GM19238 (cell line): ENCODE results near the gene NUP210.

ENCODE experiments used
- DNase-seq: peaks from one replicate; pipeline ENCODE4 v3.0.0; 2011; ENCODE audit warnings: low spot score; ENCODE audit not compliant: insufficient read length

NUP210 gene

DNA sequence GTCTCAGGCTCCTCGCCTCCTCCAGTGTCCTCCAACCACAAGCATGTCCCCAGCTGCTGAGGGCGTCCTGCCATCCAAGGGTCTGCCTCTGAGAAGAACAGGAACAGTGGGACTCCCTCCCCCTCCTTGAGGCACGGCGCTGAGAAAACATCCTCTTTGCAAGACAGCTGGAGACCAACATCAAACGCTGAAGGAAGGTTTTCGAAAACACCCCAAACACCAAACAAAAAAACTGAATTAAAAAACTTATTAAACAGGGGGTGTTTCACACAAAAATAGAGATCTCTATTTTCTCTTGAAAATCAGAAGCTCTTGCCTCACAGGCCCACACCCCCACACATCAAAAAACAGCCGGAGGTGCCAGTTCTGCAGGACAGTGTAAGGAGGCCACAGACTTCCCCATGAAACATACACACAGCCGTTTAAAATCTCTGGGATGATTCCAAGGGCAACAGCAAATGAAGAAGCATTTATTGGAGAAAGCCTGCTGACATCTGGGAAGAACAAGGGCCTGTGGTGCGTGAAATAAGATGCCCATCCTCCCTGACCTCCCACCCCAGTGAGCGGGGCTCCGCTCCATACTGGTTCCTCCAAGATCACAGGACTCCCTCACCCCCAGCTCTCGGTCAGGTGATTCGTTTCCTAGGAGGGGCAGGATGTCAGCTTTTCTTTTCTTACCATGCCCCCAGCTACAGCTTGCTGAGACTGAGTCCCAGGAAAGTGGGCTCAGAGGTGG, 71.3 kb downstream of the NUP210 start:
- DNase-seq = no peak

DNA sequence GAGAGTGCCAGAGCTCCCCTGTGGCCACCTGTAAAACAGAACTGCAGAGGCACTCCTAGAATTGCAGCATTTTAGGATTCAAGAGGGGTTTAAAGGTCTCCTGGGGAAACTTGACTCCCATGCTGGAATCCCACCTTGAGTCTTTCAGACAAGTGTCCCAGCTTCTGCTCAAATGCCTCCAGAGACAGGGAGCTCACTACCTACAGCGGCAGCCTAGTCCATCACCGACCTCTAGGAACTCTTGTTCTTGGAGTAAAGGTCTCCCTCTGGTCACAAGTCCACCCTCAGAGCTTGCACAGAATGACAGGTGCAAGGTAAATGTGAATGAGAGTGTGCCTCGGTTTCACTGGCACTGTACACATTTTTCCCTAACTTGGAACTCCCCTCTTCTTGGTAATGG, 72.0 kb downstream of the NUP210 start:
- no peak for DNase-seq

DNA sequence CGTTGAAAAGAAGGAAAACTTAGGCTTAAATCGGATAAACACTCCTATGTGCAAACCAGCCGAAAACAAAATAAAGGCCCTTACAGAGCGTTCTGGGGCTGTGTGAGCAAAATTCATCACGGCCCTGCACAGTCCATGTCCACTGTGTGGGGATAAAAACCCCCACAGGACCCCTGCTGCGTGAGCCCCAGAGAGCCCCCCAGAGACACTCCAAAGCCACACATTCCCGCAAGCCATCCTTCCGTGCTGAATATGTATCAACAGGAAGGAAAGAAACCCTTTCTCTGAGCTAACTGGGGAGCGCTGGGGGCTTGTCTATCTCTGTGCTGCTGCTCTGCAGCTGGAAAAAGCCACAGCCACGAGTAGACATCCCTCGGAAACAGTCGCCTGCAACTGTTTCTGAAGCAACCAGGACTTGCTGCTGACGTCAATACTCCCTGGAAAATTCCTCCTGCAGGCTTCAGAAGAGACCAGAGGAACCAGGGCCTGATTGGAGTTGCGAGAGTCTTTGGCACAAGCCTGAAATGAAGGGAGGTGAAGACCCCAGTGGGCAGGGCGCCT, 72.7 kb downstream of the NUP210 start:
- DNase-seq = no peak

DNA sequence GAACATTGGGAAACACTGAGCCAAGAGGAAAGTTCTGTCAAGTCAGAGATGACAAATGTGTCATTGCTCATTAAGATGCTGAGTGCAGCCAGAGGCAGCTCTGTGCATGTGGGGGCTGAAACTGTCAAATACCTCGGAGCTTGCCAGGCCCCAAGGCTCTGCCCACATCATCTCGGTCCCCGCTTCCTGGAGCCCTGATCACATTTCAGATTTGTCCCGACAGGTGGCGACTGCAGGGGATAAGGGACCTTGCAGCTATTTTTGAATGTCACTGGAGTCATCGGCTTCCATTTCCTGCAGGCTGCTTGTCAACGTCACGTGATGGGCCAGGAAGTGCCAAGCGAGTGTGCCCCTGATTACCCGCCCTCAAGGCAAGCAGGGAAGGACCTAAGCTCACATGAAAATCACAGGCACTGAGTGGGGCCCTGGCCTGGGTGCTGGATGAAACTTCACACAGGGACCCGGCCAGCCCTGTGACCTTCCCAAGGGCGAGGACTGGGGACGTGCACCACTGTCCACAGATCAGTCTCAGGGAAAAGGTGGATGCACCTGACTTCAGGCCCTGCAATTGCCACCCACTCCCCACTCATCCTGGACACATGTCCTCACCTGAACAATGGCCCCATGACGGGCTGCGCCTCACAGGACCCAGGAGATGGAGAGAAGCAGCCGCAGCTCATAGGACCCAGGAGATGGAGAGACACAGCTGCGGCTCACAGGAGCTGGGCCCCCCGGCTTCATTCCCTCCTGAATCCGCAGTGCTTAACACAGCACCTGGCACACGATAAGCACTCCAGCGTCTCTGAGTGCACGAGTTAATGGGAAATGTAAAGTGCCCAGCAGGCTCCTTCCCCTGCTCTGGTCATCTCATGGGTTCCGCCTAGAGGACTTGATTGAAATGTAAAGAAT, 73.4 kb downstream of the NUP210 start:
- DNase-seq = no peak

DNA sequence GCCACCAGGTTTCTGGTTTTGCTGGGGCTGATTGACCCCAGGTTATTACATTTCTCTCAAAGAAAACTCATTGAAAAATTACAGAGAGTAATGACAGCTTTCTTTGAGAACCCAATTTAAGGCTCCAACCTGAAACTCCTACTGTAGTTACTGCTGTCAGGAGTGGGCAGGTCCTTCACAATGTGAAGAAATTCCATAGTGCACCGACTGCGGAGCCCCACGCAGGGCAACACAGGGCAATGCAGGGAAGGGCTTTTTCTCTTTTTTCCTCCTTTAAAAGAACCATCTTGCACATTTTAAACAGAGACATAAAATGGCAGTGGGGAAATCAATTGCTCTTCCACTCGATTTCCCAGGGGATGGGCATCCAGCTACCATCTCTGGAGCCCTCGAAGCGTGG, 74.3 kb downstream of the NUP210 start:
- DNase-seq = no peak

DNA sequence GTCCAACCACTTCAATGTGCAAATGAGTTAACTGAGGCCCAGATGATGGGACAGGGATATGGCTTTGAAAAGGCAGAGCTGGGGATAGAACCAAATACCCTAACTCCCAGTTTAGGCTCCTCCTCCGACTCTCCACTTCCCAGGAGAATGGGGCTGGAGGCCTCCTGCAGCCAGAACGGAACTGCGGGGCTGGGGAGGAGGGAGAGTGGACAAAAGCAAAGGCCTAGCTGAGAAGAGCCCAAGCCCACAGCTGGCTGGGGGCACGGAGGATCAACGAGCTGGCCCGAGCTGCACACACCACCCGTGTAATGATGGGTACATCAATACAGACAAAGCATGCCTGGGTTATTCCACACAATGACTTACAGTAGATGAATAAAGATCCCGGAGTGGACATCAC, 74.8 kb downstream of the NUP210 start:
- no peak for DNase-seq

DNA sequence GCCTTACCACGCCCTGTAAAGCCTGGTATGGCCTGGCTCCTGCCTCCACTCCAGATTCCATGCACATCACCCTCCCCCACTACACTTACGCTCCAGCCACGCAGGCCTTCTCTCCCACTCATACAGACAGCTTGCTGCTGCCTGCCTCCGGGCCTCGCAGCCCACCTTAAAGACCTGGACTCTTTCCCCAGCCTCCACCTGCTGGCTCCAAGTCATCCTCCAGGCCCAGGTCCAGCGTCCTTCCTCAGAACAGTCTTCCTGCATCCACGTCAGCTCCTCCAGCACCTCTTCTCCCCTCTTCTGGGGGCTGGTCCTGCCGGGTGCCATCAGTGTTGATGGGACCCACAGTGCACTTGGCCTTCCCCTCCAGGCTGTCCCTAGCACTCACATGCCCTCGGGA, 75.5 kb downstream of the NUP210 start:
- no peak for DNase-seq

DNA sequence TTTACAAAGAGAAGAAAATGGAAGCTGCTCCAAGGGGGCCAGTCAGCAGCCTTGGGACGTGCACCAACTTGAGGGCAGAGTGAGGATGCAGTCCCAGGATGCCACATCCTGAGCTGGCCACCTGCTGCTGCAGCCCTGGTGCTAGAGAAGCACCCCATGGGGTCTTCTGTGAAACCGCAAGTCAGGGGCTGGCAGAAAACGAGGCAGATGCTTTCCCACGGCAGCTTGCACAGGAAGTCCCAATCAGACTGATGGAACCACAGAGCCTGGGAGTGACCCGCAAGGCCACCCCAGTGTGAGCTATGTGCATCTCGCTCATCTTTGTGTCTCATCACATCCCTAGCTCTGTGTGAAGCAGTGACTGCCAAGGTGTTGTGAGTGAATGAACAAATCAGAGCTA, 76.5 kb downstream of the NUP210 start:
- DNase-seq = no peak

DNA sequence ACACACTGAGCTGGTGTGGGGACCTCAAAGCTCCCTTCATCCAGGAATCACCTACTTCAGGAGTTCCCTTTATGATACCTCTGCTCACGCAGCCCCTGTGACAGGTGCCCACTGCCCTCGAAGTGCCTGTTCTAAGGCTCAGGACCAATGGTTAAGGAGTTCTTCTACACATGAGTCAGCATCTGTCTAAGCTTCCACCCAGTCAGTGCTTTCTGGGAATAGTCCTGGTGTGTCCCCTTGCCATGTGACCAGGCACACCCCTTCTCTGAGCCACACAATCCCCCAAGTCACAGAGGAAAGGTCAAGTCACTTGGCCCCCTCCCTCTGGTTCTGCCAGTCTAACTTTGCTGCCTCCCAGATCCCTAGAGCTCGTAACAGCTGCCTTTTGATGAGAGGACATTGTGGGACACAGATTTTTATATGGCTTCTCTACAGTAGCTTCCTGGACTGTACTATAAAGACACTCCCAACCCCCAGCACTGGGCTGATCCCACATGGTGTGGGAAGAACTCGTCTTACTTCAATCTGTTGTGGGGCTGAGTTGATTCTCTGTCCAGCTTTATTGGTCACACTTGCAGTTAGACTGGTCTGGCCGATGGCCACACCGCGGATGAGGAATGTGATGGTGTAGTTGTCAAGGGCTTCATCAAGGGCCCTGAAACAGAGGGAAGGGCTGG, 78.8 kb downstream of the NUP210 start:
- DNase-seq = no peak

DNA sequence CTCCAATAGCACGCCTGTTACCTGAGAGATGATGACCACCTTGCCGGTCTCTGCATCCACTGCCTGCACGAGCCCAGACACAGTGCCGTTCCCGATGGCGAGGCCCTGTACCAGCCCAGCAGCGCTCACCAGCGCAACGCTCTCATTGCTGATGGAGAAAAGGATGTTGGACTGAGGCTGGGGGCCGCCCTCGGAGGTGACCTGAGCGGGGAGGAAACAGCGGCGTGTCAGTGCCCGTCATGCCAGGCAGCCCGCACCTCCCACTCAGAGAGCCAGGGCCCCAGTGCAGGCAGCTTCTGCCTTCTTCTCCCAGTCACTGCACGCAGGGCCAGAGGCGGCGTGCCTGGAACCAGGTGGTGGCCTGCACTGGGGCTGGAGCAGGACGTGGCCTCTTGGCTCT, 80.3 kb downstream of the NUP210 start:
- DNase-seq = no peak

DNA sequence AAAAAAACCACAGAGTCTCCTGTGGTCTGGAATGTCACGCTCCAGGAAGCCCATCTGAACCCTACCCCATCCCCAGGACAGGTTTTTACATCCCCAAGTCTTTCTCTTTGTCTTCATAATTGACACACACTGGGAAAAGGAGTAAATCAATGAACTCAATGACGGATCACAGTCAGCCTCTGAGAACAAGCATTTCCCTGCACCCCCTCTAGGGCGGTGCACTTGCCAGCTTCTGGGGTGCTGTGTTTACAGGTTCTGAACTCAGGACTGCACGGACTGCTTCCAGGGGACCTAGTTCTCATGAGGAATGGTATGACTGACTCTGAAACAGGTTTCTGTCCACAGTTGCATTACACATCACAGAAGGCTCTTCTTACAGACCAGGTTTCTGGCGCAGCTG, 81.1 kb downstream of the NUP210 start:
- no peak for DNase-seq

DNA sequence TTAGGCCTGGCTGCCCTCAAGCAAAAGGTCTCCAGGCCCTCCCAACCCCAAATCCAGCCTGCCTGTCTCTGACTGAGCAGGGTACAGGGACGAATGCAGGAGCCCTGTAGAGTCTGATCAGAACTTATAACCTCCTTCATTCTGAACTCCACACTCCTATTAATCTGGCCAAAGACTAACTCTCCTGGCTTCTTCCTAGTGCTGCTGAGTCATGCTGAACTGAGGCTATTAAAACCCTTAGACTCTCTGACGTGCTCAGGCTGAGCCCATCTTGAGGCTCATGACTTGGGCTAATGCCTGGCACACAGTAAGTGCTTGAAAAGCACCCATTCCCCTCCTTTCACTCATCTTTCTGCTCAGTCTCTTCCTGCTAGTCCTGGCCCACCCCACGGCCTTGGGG, 81.9 kb downstream of the NUP210 start:
- no peak for DNase-seq

DNA sequence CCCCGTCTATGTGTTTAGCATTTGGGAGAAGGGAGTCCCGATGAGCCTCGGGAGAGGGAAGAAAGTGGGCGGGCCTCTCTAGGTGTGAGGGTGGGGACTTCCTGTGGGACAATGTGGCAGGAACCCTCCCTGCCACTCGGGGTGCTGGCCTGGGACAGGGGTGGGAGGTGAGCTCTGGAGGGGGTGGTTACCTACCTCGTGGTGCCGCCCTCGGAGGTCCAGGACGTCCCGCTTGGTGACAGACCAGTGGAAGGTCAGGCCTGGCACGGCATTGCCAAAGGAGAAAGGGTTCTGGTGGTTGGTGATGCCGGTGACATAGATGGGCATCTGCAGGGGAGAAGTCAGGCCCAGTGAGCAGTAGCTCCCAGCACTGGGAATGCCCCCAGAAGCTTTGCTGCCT, 83.5 kb downstream of the NUP210 start:
- no peak for DNase-seq

DNA sequence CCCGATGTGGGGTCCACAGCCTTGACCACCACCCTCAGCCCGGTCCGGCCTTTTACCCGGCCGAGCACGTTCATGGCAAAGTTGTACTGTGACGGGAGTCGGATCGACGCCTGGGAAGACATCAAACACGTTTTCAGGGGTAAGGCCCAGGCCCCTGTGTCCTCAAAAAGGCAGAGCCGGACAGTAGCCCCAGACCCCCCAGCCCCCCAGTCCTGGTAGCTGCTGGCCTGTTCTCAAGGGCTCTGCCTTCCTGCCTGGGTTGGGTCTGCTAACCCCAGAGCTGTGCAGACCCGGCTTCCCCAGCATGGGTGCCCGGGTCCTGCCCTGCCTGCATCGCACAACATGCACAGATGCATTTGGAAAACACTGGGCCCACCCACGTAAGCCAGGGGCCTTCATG, 84.6 kb downstream of the NUP210 start:
- DNase-seq = no peak

DNA sequence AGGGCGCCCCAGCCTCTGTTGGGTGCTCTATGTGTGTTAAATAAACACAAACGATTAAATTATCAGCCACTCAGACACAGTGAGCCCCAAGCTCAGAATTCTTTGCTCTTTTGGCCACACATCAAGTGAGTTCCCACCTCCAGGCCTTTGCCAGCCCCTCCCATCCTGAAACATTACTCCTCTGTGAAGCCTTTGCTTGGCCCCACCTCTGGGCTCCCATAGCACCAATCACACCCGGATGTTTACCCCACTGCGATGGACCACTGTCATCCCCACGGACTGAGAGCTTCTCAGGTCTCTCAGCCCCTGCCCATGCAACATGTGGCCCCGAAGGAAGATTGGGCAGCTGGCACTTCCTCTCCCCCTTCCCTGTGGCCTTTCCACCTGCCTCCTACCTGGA, 85.1 kb downstream of the NUP210 start:
- DNase-seq = no peak

DNA sequence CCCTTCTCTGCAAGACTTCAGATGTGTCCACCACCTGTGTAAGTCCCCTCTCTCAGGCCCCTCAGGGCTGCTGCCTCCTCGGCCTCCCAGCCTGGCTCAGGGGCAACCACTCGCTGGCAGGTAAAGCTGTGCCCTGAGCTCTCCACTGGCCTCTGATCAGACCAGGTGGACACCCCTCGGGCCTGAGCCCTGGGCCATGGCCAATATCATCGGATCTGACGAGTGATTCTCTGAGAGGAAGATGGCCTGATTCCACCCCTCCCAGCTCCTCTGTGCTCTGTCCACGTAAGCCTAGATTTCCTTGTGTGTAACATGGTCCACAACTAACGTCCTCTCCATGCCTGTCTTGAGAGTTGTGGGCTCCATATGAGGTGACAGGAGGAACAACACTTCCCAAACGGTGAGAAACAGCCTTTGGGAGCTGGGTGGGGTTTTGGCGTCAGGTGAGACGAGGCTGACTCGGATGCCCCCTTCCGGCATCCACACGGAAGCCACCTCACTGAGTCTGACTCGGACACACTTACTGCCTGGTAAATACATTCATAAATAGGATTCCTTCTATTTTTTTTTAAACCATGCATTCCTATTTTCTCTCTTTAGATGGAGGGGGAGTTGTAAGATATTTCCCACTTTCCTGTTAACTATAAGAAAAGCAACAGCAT, 86.8 kb downstream of the NUP210 start:
- no peak for DNase-seq

DNA sequence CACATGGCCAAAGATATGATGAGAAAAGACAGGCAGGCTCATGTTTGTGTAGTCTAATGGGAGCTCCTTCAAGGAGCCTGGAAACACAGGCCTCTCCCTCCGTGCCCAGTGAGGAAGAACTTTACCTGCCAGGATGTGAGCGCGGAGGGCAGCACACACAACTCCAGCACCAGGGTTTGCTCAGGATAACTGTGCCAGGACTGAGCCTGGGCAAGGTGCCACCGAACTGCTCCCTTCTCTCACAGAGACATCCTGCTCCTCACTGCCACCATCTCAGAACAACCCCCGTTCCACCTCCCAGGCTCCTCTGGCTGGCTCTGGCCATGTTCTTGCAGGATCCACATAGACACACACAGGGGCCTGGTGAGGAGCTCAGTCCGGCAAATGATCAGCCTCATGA, 87.4 kb downstream of the NUP210 start:
- DNase-seq = no peak

DNA sequence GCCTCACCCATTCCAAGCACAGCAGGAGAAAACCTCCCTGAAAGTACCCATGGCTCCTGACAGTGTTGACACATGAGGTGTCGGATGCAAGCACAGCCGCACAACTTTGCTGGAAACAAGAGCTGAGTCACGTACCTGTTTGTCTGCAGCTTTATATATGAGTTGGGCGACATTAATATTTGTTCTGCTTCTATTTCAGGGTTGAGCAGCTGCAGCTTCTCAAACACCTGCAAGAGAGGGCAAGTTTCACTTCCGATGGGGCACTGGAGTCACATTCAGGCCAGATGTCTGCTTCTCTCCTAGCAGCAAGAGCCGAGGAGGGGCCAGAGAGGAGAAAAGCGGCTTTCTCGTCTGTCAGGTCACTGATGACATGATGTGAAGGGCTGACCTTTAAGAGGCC, 88.0 kb downstream of the NUP210 start:
- peak; percentile 86 for DNase-seq

DNA sequence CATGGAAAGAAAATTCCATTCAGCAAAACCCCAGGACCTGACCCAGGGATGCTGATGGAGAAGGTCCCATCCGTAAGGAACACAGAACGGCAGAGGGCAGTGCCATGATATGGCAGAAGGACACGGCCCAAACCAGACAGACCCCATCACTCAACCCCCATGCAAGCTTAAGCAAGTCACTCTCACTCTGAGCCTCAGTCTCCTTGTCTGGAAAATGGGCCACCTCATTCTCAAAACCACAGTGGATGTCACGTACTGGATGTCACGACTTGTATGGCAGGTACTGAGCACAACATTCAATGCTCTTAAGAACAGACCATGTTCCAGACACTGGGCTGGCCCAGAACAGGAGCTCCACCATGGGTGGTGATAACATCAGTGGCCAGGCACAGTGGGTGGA, 90.4 kb downstream of the NUP210 start:
- no peak for DNase-seq

DNA sequence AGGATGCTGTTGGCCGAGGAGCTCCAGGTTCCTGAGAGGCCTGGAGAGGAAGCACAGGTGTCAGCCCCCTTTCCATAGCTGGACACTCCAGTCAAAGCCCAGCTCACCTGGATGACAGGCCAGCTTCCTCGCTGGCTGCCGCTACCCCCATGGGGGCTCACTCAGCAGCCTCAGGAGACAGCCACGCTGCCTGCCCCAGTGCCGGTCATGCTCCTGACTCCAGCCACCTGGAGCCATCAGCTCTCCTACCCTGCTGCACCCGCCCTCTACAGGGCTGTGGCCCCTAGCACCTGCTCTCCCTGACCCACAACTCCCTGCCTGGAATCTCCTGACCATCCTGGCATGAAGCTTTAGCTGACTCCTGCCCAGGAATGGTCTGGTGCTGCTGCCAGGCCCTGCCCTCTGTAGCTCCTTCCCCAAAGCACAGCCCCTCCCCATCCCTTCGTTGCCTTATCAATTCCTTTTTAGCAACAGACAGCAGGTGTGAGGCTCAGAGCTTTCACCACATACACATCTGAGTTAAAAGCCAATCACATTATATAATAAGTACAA, 94.2 kb downstream of the NUP210 start:
- DNase-seq = no peak

DNA sequence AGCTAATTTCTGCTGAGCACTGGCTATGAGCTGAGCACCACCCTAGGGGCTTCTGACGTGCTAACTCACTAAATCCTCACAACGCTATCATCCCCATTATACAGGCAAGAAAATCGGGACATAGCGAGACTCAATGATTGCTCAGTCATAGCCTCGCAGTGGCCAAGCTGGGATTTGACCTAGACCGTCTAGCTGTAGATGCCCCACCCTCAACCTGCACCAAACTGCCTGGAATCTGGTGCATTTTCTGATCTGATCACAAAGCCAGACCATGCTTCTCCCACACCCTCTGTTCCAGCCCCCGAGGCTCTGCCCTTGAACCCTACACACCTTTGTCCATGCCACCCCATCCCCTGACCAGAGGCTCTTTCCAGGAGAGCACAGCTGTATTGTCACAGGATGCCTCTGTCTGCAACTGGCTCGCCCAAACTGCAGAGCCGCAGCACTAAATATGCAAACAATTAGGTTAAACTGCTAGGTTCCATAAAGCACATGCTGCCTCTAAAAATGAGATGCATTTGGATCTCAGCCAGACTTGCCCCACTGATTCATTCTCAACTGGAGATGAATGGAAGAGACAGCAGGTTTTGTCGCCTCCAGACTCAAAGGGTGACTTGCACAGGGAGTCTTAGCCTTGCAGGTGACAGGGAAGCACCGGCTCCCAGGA, 95.2 kb downstream of the NUP210 start:
- no peak for DNase-seq
